SJCRH30 (cell line): ENCODE data around the gene RGP1. TPM values are rescaled to one million over a fixed set of nuclear protein-coding genes. Genes with fewer than 3 reads are reported as not detected.

Experiments used
- DNase-seq, 2 experiments: peaks; one replicate each; pipeline ENCODE4 v3.0.0-alpha.2; 2015 to 2020
- H3K27ac ChIP-seq: fragments of 250-450 bp; sonication (Bioruptor Pico); 2 replicates; pipeline ENCODE4 v1.5.1; 2020; ENCODE audit warnings: mild to moderate bottlenecking, moderate library complexity
- H3K27me3 ChIP-seq: fragments of 250-450 bp; sonication (Bioruptor Pico); 2 replicates; pipeline ENCODE4 v1.5.1; 2020; ENCODE audit warnings: mild to moderate bottlenecking, moderate library complexity
- H3K36me3 ChIP-seq: fragments of 250-450 bp; sonication (Bioruptor Pico); 2 replicates; pipeline ENCODE4 v1.5.1; 2020; ENCODE audit warnings: mild to moderate bottlenecking, moderate library complexity
- H3K4me1 ChIP-seq: fragments of 250-450 bp; sonication (Bioruptor Pico); 2 replicates; pipeline ENCODE4 v1.5.1; 2020; ENCODE audit warnings: mild to moderate bottlenecking, moderate library complexity
- H3K4me3 ChIP-seq: fragments of 250-450 bp; sonication (Bioruptor Pico); 2 replicates; pipeline ENCODE4 v1.5.1; 2020; ENCODE audit warnings: mild to moderate bottlenecking, moderate library complexity
- H3K9me3 ChIP-seq: fragments of 250-450 bp; sonication (Bioruptor Pico); replicated peaks from 2 replicates; pipeline ENCODE4 v1.5.1; 2020; ENCODE audit warnings: mild to moderate bottlenecking, moderate library complexity
- total RNA-seq: library from RNA; depleted of rRNA; stranded (reverse); fragments of >200 nt; shearing (Covaris generic); gene quantifications from 2 replicates; pipeline ENCODE4 v1.2.3, GENCODE V29; 2014

Gene RGP1
- total RNA-seq, 1 experiment from 2014 or later: 16.3 TPM

DNA sequence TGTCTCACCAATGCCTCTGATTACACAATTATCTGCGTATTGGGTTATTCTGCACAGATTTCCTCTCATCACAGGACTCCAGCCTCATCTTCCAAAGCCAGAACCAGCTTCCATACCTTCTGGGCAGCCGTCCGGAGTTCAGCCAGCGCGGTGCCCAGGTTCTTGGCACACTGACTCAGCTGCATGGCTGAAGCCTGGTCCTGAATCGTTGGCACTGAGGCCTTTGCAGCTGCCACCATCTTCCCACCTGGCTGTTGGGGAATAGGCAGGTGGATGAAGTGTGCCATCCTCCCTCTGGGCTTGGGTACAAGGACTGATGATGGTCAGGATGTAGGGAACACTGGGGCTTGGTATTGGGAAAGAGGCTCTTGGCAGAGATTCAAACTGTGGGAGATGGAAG, 35.0 kb upstream of the RGP1 start:
- Histone ChIP-seq H3K27ac (no peak overlapping the region), H3K4me3 (no peak overlapping the region)

GRCh38 chr9:35714579-35715252, 34.4 kb upstream of the RGP1 start:
- Histone ChIP-seq H3K36me3 (peaks cover 55% of the 10 kb centered on the region), H3K4me3 (no peak overlapping the region), H3K4me1 (no peaks in the 10 kb centered on the region), H3K27ac (no peak overlapping the region), H3K9me3 (no peaks in the 10 kb centered on the region), H3K27me3 (no peaks in the 10 kb centered on the region)
- DNase-seq: no peak

More for the DNA sequence above, 35.0 kb upstream of the RGP1 start:
- Histone ChIP-seq H3K4me1 (no peaks in the 10 kb centered on the region), H3K36me3 (peaks cover 53% of the 10 kb centered on the region), H3K9me3 (no peaks in the 10 kb centered on the region), H3K27me3 (no peaks in the 10 kb centered on the region)
- no peak for DNase-seq

DNA sequence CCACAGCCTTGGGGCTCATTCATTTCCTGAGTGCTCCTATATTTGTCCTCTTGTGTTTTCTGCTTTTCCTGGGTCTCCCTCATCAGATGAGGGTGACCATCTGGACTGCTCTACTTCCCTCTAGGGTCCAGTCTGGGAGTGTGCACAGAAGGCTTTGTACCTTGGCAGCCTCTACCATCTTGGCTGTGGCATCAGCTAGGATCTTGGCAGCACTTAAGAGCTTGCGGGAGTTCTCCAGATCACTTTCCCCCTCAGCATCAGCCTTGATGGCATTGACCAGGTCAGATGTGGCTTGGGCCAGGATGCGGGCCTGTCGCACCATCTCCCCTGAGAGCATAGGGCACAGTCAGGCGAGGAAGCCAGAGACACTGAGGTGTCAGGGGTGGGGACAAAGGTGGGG, 32.9 kb upstream of the RGP1 start:
- Histone ChIP-seq H3K4me1 (no peaks in the 10 kb centered on the region), H3K4me3 (no peak overlapping the region), H3K9me3 (no peaks in the 10 kb centered on the region), H3K27me3 (no peaks in the 10 kb centered on the region), H3K36me3 (peaks cover 55% of the 10 kb centered on the region), H3K27ac (no peak overlapping the region)
- no peak for DNase-seq

DNA sequence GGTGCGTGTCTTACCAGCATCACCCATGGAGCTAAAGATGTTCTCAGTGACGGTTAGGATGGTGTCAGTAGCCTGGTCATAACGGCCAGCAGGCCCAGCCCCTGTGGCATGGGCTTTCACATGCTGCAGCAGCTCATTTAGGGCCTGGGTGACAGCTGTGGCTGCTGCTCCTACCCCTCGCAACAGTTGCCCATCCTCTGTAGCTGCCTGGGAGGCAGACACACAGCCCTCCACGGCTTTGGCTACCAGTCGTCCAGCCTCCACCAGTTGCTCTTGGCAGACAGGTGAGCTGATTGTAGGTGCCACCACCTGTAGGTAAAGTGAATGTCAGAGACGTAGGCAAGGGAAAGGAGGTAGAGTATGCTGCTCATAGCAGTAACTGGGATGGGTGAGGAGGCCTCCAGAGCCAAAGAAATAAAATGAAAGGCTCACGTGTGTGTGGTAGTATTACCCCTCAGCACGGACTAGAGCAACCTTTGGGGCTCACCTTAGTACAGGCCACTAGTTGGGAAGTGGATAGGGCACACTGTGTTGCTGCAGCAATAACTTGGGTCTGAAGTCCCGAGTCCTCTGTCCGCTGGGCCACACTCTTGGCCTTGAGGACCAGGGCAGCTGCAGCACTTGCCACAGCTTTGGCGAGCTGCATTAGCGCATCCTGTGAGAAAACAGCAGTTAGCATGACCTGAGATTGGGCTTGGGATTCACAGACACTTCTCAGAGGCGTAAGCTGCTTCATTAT, 31.8 kb upstream of the RGP1 start:
- Histone ChIP-seq H3K36me3 (peaks cover 58% of the 10 kb centered on the region), H3K27ac (no peak overlapping the region), H3K9me3 (no peaks in the 10 kb centered on the region), H3K27me3 (no peaks in the 10 kb centered on the region), H3K4me3 (no peak overlapping the region), H3K4me1 (no peaks in the 10 kb centered on the region)
- no peak for DNase-seq

DNA sequence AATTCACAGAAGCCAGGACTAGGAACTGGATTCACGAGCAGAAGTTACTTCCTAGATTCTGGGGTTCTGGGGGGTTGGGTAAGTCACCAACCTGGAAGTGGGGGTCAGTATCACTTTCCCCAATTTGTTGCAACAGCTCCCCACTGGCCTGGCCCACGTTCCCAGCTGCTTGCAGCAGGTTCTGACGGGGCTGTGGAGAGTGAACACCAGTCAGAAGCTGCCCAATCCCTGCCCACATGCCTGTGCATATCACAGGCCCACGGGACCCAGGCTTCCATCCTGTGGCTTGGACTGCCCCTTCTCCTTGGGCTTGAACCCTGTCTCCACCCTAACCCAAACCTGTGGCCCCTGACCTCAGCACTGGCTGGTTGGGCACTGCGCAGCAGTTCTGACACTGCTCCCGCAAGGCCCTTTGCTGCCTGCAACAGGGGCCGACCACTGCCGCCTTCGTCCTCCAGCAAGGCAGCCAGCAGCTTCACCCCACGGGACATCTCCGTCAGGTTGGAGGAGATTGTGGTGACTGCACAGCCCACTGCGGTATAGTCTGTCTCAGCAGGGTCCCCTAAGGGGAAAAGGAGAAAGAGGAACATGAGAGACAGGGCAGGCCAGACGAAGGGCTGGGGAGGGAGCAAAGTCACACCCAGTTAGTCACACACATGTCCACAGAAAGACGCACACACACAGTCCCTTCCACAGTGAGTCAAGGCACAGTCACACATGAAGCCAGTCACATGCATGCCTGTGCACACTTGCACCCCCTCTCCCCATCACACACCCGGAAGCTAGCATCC, 30.2 kb upstream of the RGP1 start:
- no peak overlapping the region for H3K4me3 ChIP-seq
- no peak overlapping the region for H3K27ac ChIP-seq
- no peaks in the 10 kb centered on the region for H3K27me3 ChIP-seq
- no peak for DNase-seq
- no peaks in the 10 kb centered on the region for H3K4me1 ChIP-seq
- peaks cover 57% of the 10 kb centered on the region for H3K36me3 ChIP-seq
- H3K9me3 ChIP-seq: no peaks in the 10 kb centered on the region

GRCh38 chr9:35719546-35719945, 29.5 kb upstream of the RGP1 start:
- H3K36me3 ChIP-seq: peaks cover 57% of the 10 kb centered on the region
- H3K27me3 ChIP-seq: no peaks in the 10 kb centered on the region
- no peak for DNase-seq
- H3K9me3 ChIP-seq: no peaks in the 10 kb centered on the region
- H3K4me3 ChIP-seq: no peak overlapping the region
- no peaks in the 10 kb centered on the region for H3K4me1 ChIP-seq
- H3K27ac ChIP-seq: no peak overlapping the region

- peaks cover 1% of the 10 kb centered on the region; the same call in 1 of the 2 replicates for H3K4me1 ChIP-seq
- DNase-seq: no peak
- H3K27me3 ChIP-seq: no peaks in the 10 kb centered on the region
- peaks cover 50% of the 10 kb centered on the region for H3K36me3 ChIP-seq
- no peak overlapping the region for H3K4me3 ChIP-seq
- no peaks in the 10 kb centered on the region for H3K9me3 ChIP-seq
- H3K27ac ChIP-seq: no peak overlapping the region
Measured at GRCh38 chr9:35723426-35723825, 25.7 kb upstream of the RGP1 start.

- no peaks in the 10 kb centered on the region for H3K27me3 ChIP-seq
- H3K4me3 ChIP-seq: no peak overlapping the region
- H3K36me3 ChIP-seq: peaks cover 52% of the 10 kb centered on the region
- no peaks in the 10 kb centered on the region for H3K9me3 ChIP-seq
- no peak overlapping the region for H3K27ac ChIP-seq
- no peak for DNase-seq
- H3K4me1 ChIP-seq: peaks cover 3% of the 10 kb centered on the region; the same call in 1 of the 2 replicates
Measured at GRCh38 chr9:35723908-35724307, 25.2 kb upstream of the RGP1 start.

- DNase-seq: no peak
- Histone ChIP-seq H3K36me3 (peaks cover 46% of the 10 kb centered on the region), H3K9me3 (no peaks in the 10 kb centered on the region), H3K4me3 (no peak overlapping the region), H3K27me3 (no peaks in the 10 kb centered on the region), H3K27ac (no peak overlapping the region), H3K4me1 (peaks cover 11% of the 10 kb centered on the region)
Measured at GRCh38 chr9:35725362-35725761, 23.7 kb upstream of the RGP1 start.

- no peak for DNase-seq
- H3K36me3 ChIP-seq: peaks cover 32% of the 10 kb centered on the region
Measured at GRCh38 chr9:35726931-35727330, 22.2 kb upstream of the RGP1 start.

DNA sequence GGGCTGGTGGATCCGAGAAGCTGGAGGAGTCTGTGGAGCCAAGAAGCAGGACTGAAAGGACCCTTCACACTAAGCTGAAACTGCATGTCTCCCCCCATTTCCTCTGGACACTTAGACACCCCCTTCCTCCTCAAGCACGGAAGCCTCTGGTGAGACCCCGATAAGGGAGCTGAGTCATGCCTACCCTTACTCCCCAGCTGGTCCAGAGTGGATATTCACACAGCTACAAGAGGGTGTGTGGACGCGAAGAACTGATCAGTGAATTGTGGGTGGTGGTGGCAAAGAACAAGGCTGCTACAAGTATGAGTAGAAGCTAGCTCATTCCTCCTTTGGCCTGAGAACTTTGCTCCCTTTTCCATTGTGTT, 21.4 kb upstream of the RGP1 start:
- Histone ChIP-seq H3K36me3 (peaks cover 27% of the 10 kb centered on the region; the same call in 1 of the 2 replicates), H3K27ac (no peak overlapping the region), H3K4me1 (peaks cover 18% of the 10 kb centered on the region), H3K9me3 (no peaks in the 10 kb centered on the region), H3K4me3 (no peak overlapping the region), H3K27me3 (no peaks in the 10 kb centered on the region)
- no peak for DNase-seq

More at GRCh38 chr9:35726931-35727330, 22.2 kb upstream of the RGP1 start:
- H3K9me3 ChIP-seq: no peaks in the 10 kb centered on the region
- peaks cover 18% of the 10 kb centered on the region for H3K4me1 ChIP-seq
- H3K4me3 ChIP-seq: no peak overlapping the region
- no peaks in the 10 kb centered on the region for H3K27me3 ChIP-seq
- no peak overlapping the region for H3K27ac ChIP-seq

DNA sequence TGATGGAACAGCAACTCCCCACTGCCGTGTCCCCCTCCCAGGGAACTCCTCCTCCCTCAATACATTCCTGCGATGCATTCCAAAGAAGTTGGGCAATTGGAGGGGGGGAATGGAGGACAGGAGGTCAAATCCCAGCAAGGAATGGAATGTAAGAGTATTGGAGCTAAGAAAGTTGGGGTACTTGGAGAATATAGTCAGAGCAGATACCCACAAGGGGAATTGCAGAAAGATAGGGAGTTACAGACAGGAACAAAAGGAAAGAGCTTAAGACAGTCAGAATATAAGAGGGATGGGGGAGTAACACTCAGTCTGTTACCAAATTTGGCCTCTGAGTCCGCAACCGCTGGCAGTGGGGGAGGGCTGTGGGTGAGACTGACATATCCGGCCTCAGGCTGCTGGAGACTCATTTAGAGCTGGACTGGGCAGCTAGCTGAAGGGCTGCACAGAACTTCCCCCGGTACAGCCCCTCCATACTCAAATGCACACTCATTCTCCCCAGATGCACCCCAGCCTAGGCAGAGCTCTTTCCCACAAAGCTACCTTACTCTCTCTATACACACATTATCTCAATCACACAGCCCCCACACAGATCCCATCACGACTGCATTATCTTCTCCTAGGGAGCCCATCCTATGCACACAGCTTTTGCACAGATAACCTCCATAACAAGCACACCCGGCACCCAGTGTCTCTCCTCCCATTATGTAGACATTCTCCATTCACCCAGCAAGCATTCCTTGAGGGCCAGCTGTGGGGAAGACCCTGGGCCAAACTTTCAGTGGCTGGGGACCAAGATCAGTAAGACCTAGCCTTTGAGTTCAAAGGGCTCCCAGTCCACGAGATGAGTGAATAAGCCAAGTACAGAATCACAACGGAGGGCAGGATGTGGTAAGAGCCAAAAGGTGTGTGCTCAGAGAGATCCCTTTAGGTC, 20.8 kb upstream of the RGP1 start:
- H3K36me3 ChIP-seq: peaks cover 25% of the 10 kb centered on the region; the same call in 1 of the 2 replicates
- no peak for DNase-seq
- H3K9me3 ChIP-seq: no peaks in the 10 kb centered on the region
- no peak overlapping the region for H3K4me3 ChIP-seq
- no peak overlapping the region for H3K27ac ChIP-seq
- H3K4me1 ChIP-seq: peaks cover 20% of the 10 kb centered on the region
- H3K27me3 ChIP-seq: no peaks in the 10 kb centered on the region

GRCh38 chr9:35729101-35729500, 20.0 kb upstream of the RGP1 start:
- H3K4me1 ChIP-seq: peaks cover 25% of the 10 kb centered on the region
- H3K9me3 ChIP-seq: no peaks in the 10 kb centered on the region
- no peaks in the 10 kb centered on the region for H3K27me3 ChIP-seq
- H3K27ac ChIP-seq: no peak overlapping the region
- H3K4me3 ChIP-seq: no peak overlapping the region
- H3K36me3 ChIP-seq: peaks cover 17% of the 10 kb centered on the region; the same call in 1 of the 2 replicates
- DNase-seq: no peak
